HG03175 (cell line): ENCODE results near the gene FANCL.
"Not testable (repeated sequence)": the region's sequence is repeated elsewhere in the genome, so short reads cannot be mapped to it uniquely, and the experiment has no call there.

Experiments
- ATAC-seq: cut with Tn5 transposase; IDR thresholded peaks from one replicate; pipeline ENCODE4 v1.9.1; 2021; ENCODE audit warnings: mild to moderate bottlenecking, moderate library complexity; ENCODE audit not compliant: unreplicated experiment

Gene FANCL

DNA sequence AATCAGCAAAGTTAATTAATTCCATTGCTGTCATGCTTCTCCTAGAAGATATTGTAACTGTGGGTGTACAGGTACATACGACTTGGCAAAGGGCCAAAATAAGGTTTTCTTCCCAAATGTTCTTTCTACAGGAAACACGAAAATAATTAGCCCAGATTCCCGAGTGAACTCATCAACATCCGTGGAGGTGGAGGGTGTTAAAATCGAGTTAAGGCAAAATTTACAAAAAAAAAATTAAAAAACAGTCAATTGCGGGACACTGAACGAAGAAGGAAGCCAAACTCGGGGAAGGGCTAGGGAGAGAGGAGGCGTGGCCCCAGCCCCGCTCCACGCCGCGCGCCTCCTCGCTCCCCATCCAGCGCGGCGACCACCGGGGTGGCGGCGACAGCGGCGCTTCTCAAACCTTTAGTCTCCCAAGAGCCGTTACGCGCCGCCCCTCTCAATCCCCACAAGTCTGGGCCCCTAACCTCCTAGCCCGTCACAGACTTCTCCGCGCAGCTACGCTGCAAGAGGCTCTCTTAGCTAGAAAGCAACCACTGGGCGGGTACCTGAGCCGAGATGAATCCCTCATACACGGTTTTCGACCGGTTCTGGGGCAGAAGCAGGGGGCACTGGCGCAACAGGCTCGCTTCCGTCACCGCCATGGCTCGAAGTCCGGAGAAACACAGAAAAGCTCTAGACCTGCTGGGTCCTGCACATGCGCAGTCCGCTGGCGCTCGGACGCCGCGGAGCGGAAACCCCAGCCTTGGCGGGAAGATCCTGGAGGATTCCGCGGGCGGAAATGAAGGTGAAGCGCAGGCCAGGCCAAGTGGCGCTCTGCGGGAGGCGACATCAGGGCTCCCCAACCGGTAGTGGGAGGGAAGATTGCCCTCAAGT is at the start of gene FANCL:
Gene FANCL, minus strand, starts transcription at position 656 of the 876 bp plus-strand sequence. Its CDS starts 12 bp downstream, at position 644.
- peak; percentile 77 for ATAC-seq

DNA sequence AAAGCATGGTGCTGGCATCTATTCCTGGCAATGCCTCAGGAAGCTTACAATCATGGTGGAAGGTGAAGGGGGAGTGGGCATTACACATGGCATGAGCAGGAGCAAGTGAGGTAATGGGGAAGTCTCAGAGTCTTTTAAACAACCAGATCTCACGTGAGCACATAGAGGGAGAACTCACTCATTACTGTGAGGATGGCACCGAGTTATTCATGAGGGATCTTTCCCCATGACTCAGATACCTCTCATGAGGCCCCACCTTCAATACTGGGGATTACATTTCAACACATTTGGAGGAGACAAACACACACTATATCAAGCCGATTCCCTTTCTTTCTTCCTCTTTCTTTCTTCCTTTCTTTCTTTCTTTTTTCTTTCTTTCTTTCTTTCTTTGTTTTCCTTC is 47.9 kb upstream of the FANCL start:
- ATAC-seq = no peak

- no peak for ATAC-seq
These were observed 42.8 kb upstream of the FANCL start for GRCh38 chr2:58283931-58284330.

DNA sequence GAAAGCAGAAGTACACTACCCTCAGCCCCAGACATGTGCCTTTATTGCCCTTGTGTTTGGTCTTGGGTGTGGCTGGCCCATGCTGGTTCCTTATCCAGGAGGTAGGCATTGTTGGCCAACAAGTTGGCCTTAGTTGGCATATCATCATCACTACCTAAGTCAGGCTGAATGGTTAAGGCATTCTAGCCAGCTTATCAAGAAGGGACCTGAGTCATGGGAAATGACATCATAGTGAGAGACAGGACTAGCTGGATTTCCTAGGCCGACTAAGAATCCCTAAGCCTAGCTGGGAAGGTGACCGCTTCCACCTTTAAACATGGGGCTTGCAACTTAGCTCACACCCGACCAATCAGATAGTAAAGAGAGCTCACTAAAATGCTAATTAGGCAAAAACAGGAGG is 34.0 kb upstream of the FANCL start:
- not testable (repeated sequence) for ATAC-seq

GRCh38 chr2:58271826-58272225 is 30.7 kb upstream of the FANCL start:
- ATAC-seq = no peak

DNA sequence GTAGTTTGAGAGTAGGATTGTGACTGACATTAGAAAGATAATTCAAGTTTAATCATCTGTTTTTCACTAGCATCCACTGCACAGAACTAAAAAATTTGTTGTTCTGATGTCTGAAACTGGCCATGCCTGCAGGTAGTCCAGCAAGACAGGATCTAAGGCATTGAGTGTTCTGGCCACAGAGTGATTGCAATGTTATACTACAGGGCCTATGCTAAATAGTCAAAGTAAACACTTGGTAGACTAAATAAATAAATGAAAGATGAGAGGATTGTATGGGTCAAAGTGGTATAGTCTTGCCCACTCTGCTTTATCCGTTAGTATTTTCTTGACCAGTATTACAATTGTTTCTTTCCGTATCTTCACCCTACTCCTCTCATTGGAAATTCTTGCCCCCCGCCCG is 27.6 kb upstream of the FANCL start:
- ATAC-seq = no peak

GRCh38 chr2:58266211-58266610 is 25.1 kb upstream of the FANCL start:
- no peak for ATAC-seq

GRCh38 chr2:58261209-58261608 is 20.1 kb upstream of the FANCL start:
- no peak for ATAC-seq

GRCh38 chr2:58258456-58258855 is 17.3 kb upstream of the FANCL start:
- not testable (repeated sequence) for ATAC-seq

DNA sequence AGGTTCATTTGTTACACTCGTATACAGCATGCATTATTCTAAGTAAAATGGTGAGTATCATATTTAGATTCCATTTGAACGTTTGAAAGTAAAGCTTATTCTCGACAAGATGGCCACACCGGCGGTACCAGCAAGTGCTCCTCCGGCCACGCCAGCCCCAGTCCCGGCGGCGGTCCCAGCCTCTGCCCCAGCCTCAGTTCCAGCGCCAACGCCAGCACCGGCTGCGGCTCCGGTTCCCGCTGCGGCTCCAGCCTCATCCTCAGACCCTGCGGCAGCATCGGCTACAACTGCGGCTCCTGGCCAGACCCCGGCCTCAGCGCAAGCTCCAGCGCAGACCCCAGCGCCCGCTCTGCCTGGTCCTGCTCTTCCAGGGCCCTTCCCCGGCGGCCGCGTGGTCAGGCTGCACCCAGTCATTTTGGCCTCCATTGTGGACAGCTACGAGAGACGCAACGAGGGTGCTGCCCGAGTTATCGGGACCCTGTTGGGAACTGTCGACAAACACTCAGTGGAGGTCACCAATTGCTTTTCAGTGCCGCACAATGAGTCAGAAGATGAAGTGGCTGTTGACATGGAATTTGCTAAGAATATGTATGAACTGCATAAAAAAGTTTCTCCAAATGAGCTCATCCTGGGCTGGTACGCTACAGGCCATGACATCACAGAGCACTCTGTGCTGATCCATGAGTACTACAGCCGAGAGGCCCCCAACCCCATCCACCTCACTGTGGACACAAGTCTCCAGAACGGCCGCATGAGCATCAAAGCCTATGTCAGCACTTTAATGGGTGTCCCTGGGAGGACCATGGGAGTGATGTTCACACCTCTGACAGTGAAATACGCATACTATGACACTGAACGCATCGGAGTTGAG is 10.4 kb upstream of the FANCL start:
- ATAC-seq = not testable (repeated sequence)

GRCh38 chr2:58241546-58241864 is 380 bp upstream of the FANCL start:
- no peak for ATAC-seq

DNA sequence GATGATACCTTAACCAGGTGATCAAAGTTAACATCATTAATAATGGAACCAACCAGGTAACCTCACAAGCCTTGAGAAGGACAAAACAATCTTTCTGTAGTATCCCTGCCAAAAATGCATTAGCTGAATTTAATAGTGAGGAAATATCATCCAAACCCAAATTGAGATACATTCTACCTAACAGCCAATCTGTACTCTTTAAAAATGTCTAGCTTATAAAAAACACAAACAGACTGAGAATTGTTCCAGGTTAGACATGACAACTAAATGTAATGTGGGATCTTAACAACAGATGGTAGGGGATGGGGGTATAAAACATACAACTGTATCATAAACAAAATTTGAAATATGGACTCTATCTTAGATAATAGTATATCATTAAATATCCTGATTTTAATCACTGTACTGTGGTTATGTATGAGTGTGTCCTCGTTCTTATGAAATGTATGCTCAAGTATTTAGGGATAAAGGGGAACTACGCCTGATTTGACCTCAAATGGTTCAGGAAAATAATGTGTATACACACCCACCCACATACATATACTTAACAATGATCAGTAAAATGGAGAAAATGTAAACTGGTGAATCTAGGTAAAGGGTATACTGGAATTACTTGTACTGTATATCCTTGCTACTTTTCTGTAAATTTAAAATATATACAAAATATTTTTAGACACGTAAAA is 1.7 kb downstream of the FANCL start:
- no peak for ATAC-seq

GRCh38 chr2:58237741-58238140 is 3.4 kb downstream of the FANCL start:
- ATAC-seq = no peak

DNA sequence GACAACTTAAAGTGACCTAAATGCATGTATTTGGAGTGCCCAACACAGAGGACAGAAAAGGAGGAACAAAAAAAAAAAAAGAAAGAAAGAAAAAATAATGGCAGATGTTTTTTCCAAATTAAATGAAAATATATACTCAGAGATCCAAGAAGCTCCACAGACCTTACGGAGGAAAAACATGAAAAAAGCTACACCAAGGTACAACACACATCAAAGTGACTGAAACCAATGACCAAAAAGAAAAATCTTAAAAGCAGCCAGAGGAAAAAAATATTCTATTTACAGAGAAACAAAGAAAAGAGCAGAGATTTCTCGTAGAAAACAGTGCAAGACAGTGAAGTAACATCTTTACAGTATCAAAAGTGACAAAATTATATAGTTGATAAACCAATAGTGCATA is 5.1 kb downstream of the FANCL start:
- ATAC-seq = no peak

DNA sequence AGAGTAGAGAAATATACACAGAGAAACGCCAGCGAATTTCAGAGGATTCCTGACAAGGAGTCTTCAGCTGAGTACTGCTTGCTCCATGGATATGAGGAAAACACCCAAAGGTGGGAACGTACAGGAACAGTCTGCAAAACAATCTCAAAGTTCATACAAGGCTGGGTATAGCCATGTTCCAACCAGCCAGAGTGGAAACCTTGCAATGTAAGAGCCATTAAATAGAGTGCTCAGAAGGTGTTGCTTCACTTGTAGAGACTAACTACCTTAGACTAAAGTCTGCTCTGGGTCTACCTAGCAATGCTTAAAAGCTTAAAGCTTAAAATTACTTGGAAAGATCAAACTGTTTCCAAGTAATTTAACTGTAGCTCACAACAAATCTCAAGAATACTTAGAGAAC is 6.0 kb downstream of the FANCL start:
- ATAC-seq = no peak

GRCh38 chr2:58228299-58228698 is 12.8 kb downstream of the FANCL start:
- ATAC-seq = no peak

- no peak for ATAC-seq
These were observed 13.8 kb downstream of the FANCL start for GRCh38 chr2:58227171-58227917.

DNA sequence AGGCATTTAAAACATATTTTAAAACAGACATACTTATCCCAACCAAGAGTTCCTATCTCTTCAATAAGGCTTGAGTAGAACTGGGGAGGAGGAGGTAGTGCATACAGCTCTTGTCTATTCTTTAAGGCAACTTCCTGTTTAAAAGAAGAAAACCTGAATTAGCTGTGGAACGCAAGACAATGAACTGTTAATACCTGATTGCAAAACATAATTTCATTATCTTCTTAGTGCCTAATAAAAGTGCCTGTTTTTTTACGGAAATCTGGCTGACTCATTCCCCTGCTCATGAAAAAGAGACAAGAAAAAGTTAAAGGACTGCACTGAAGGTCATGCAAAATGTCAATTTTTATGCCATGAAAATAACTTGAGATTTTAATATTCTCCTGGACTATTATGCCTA is 19.2 kb downstream of the FANCL start:
- ATAC-seq = no peak

DNA sequence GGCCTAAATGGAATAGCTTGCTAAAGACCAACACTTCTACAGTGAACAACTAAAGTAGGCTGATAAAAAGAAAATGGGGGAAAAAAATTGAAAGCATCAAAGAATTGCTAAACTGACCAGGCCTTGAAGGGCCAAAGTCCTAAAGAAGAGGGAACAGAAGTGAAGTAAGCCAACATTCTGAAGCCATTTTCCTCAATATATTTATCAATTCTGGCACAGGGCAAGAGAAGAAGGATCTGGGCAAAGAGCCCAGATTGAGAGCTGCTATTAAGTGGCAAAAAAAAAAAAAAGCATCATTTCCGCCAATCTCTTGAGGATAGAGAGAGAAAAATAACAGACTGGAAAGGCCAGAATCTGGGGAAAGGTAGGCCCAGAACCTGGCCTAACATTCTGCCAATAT is 25.7 kb downstream of the FANCL start:
- ATAC-seq = no peak

DNA sequence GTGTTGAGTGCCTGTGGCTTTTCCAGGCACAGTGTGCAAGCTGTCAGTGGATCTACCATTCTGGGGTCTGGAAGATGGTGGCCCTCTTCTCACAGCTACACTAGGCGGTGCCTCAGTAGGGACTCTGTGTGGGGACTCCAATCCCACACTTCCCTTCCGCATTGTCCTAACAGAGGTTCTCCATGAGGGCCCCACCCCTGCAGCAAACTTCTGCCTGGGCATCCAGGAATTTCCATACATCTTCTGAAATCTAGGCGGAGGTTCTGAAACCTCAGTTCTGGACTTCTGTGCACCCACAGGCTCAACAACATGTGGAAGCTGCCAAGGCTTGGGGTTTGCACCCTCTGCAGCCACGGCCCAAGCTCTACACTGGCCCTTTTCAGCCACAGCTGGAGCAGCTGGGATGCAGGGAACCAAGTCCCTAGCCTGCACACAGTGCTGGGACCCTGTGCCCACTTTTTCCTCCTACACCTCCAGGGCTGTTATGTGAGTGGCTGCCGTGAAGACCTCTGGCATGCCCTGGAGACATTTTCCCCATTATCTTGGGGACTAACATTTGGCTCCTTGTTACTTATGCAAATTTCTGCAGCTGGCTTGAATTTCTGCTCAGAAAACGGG is 30.1 kb downstream of the FANCL start:
- not testable (repeated sequence) for ATAC-seq
